Astrocyte of the spinal cord (primary cell): ENCODE results near the gene ADAM12.

ENCODE experiments used
- DNase-seq: peaks from one replicate; pipeline ENCODE4 v3.0.0; 2011; ENCODE audit warnings: low read depth, low spot score
- H3K4me3 ChIP-seq: 2 replicates; pipeline ENCODE4 v1.5.1; 2011; ENCODE audit warnings: low read depth, mild to moderate bottlenecking, low read length, moderate library complexity
- in situ Hi-C: cut with HindIII; loops from 2 replicates; pipeline ENCODE4 v1.10.0; 2017; ENCODE audit warnings: low sequenced_read_pairs
- TF ChIP-seq, protein P1 (sequence below): IDR thresholded peaks from 2 replicates; pipeline ENCODE4 v1.5.1; 2012; ENCODE audit warnings: low read depth, mild to moderate bottlenecking, low read length, inconsistent platforms

The ADAM12 gene

DNA sequence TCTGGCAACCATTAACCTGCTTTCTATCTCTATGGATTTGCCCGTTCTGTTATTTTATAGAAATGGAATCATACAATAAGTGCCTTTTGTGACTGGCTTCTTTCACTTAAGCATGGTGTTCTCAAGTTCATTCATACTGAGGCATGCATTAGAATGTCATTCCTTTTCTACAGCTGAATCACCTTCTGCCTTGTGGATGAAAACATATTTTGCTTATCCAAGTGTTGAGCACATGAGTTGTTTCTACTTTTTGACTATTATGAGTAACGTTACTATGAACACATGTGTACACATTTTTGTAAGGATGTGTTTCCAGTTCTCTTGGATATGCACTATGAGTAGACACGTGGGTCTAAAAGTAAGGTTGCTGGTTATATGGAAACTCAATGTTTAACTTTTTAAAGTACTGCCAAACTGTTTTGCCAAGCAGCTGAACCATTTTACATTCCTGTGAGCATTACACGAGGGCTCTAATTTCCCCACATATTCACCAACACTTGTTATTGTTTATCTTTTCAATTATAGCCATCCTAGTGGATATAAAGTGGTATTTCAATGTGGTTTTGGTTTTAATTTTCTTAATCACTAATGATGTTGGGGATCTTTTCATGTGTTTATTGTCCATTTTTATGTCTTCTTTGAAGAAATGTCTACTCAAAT, 250.6 kb downstream of the ADAM12 start:
- in situ Hi-C loops = no loop called here
- no peak overlapping the region for H3K4me3 ChIP-seq
- TF ChIP-seq, protein P1, sequence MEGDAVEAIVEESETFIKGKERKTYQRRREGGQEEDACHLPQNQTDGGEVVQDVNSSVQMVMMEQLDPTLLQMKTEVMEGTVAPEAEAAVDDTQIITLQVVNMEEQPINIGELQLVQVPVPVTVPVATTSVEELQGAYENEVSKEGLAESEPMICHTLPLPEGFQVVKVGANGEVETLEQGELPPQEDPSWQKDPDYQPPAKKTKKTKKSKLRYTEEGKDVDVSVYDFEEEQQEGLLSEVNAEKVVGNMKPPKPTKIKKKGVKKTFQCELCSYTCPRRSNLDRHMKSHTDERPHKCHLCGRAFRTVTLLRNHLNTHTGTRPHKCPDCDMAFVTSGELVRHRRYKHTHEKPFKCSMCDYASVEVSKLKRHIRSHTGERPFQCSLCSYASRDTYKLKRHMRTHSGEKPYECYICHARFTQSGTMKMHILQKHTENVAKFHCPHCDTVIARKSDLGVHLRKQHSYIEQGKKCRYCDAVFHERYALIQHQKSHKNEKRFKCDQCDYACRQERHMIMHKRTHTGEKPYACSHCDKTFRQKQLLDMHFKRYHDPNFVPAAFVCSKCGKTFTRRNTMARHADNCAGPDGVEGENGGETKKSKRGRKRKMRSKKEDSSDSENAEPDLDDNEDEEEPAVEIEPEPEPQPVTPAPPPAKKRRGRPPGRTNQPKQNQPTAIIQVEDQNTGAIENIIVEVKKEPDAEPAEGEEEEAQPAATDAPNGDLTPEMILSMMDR = no peak
- peak; percentile 33 for DNase-seq

DNA sequence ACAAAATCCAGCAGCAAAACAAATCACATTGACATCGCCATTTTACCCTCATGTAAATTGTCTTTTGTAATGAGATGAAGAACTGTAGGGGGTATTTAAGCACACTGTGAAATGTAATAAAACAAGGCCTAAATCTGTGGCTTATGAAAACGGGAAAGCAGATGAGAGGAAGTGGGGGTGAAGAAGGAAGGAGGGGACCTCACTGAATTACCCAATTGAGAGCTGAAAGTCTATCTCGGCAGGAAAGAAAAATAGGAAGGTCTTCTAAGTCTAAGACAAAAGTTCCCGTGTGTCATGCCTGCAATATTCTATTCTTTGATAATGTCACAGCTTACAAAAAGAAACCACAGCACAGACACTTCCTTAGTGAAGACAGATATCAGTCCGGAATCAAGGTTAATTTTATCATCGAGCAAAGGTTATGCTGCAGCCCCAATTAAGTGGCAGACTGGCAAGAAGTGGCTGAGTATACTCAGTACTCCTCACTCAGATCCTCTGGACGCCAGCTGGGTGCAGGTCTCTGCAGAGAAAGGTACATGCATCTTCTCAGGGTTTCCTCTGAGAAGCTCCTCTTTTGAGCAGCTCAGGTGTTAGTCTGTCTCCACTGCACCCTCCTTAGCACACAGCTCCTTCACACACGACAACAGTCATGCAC, 252.2 kb downstream of the ADAM12 start:
- TF ChIP-seq, protein P1 = no peak
- in situ Hi-C loops = no loop called here
- H3K4me3 ChIP-seq = no peak overlapping the region
- DNase-seq = no peak

DNA sequence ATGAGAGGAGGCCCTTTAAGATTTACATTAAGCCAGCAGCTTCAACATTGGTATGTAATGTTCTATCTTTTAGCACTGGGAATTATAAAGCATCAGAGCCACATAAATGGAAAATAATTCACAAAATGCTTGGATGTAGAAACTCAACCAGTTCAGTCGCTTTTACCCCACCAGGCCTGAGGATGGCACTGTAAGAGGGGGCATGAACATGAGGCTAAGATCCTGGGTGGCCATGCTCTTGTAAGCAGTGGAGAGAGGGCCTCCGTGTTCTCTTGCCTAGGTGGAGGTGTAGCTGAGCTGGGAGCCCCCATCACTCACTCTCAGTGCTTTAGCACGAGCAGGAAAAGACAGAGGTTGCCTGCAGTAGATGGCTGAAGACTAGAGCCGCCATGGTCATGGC, 253.1 kb downstream of the ADAM12 start:
- peak; percentile 29 for DNase-seq
- in situ Hi-C loops = no loop called here
- H3K4me3 ChIP-seq = no peak overlapping the region
- TF ChIP-seq, protein P1 = peak; percentile 27

DNA sequence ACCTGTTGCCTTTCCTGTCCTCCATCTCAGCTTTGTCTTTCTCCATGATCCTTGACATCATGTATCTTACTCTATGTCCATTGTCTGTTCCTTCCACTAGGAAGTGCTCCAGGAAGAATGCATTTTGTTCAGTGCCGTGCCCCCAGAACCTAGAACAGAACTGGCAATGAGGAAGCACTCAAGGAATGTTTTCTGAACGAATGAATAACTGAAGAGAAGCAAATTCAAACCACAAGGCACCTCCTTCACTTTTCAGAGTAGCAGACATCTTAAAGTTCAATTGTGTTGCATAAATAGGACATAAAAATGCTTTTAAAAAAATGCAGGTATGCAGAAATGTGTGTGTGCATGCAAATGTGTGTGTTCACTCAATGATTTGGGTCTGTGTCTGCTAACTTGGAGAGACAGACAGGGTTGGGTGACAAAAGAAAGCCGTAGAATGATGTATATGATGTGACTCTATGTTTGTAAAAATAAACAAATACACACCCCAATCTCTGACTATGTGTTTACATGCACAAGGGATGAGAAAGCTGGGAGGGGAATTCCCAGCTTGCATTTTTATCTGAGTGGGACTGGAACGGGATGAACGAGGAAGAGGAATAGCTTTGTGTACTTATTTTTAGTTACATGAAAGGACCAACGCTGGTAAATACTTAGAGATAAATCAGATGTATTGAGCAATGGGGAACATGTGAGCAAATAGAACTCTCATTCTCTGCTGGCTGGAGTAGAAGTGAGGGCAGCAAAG, 254.2 kb downstream of the ADAM12 start:
- TF ChIP-seq, protein P1 = no peak
- in situ Hi-C loops = no loop called here
- no peak overlapping the region for H3K4me3 ChIP-seq
- peak; percentile 36 for DNase-seq

DNA sequence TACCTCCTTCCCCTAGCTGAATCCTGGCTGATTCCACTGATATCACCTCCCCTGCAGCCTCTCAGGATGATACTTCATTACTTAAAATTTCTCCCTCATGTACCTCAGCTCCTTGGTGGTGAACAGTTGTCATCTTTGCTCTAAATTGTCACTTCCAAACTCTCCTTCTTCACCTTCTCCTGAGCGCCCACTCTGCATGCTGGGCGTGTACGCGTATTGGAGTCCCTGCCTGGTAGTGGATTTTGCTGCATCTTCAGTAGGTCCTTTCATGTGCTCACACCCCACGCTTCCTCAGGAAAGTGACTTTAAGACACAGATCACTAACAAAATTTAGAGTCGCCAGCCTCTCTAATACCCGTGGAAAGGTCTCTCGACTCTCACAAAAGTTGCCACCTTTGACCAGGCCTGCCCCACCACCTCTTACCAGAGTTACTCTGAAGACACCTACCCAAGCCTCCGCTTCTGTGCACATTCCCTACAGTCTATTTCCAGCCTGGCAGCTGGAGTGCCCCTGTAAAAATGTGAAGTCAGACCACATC, 255.1 kb downstream of the ADAM12 start:
- DNase-seq = no peak
- in situ Hi-C loops = no loop called here
- H3K4me3 ChIP-seq = no peak overlapping the region
- TF ChIP-seq, protein P1 = no peak

DNA sequence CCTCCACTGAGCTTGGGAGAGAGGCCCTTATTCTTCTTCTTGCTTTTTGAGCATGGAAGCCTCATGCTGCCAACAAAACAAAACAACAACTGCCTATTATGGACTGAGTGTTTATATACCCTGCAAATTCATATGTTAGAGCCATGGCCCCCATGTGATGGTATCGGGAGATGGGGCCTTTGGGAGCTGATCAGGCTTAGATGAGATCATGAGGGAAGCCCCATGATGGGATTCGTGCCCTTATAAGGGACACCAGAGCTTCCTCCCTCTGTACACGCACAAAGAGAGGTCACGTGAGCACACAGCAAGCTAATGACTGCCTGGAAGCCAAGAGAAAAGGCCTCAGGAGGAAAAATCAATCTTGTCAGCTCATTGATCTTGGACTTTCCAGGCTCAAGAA, 256.9 kb downstream of the ADAM12 start:
- TF ChIP-seq, protein P1 = no peak
- H3K4me3 ChIP-seq = no peak overlapping the region
- in situ Hi-C loops = no loop called here
- DNase-seq = no peak
